SKM-1 (cell line): ENCODE measurements around the gene NPHP4.

Source experiments
- DNase-seq: peaks from one replicate; lab custom pipeline; 2025; ENCODE audit not compliant: unreplicated experiment; lab: John Stamatoyannopoulos, UW

The NPHP4 gene

DNA sequence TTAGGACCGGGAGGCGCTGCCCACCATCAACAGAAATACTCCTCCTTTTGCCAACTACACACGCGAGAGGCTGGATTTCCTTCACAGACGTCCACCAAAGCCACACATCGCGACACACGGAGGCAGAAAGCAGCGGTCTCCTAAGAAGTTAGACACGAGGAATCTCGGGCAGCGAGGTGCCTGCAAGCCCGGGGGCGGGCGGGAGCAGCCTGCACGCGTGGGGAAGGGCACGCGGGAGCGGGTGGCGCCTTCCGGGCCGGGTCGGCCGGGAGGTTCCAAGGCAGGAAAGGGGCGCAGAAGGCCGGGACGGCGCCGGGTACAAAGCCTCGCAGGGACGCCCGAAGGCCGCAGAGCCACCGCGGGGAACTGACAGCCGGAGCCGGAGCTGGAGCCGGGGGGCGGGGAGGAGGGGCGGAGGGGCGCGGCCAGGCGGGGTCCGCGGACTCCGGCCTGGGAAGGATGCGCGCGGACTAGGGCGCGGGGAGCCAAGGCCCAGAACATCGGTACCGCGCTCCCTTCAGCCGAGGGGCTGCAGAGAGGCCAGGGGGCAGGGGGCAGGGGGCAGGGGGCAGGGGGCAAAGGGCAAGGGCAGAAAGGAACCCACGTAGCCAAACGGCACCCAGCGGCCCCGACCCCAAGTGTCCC lies 722 bp downstream of the NPHP4 start:
- no peak for DNase-seq

DNA sequence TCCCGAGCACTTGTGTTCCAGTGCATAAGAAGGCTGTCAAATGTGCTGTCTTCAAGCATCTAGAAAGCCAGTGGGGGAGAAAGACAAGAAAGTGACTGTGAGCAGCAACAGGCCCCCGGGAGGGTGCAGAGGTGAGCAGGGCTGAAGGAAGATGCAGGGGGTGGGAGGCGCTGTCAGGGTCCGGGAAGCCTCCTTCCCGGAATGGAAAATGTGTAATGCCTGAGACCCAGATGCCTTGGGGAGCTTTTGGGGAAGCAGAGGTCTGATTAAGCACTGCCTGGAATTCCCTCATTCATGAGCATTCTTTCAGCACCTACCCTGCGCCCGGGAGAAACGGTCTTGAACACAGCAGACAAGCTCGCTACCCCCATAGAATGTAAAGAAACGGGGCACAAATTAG lies 1.3 kb downstream of the NPHP4 start:
- no peak for DNase-seq

DNA sequence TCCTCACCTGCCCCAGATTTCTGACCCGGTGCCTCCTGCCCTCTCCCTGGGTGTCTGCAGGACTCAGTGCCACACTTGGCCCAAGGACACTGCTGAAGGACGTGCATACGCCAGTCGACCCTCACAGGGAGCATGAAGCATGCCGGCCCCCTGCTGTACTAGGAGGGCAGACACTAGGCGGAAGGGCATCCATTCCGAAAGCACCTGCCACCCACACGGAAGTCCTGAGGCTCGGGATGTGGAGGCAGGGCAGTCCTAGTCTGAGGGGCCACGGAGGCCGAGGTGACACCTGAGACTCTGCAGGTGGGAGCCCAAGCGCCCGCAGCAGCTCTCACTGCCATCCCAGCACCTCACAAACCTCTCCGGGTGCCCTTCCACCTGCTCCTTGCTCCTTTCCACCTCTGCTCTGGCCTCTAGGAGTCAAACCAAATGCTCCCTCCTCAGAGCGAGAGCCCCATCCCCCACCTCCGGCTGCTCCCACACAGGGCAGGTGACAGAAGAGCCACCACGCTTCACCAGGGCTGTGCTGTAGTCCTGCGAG lies 2.4 kb downstream of the NPHP4 start:
- no peak for DNase-seq

DNA sequence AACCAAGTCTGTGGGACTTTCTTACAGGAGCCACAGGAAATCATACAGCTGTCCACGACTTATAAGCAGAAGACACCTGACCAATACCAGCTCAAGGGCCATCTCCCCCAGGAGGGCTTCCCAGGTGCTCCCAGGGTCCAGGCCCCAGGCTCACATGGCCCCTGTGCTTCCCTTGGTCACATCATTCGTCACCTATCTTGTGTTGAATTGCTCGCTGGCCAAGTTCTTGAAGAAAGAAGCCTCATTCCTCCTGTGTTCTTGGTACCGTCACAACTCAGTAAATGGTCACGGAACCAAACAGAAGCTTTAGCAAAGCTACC lies 3.0 kb downstream of the NPHP4 start:
- no peak for DNase-seq

DNA sequence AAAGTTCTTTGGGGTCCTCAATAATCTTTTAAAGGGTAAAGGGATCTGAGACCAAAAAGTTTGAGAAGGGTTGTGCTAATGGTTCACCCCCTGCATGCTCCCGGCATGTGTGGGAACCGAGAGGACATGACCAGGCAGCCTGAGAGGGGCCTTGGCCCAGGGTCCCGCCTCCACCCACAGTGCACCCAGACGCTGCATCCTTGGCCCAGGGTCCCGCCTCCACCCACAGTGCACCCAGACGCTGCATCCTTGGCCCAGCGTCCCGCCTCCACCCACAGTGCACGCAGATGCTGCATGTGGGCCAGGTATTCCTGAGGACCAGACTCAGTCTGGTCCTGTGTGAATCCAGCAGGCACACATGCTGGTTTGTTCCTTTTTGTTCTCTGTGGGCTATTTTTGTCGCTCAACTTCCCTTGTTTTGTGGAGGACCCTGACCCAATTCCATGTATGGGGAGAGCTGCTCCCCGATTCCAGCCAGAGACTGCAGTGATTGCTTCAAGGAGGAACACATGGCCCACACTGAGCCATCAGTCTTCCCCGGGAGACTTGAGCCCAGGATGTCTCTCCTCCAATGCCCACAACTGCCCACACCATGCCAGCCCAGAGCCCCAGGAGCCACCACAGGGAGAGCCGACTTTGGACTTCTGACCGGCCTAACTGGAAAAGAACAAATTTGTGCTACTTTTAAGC lies 3.5 kb downstream of the NPHP4 start:
- DNase-seq: no peak

DNA sequence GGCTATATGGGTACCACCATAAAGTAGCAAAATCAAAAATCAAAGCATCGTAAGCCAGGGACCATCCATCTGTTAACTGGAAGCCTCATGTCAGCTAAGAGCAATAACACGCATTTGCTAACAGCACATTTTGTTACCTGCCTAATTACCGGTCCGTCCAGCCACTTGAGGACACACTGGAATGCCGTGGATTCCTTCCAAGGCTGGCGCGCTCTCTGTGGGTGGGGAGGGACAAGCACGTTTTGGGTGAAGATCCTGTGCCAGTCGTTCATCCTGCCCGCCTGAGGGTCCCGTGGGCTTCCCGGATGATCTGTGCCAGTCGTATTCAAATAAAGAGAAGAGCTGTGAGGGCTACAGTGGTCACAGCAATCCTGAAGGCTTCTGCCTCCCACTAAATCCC lies 6.2 kb downstream of the NPHP4 start:
- no peak for DNase-seq

DNA sequence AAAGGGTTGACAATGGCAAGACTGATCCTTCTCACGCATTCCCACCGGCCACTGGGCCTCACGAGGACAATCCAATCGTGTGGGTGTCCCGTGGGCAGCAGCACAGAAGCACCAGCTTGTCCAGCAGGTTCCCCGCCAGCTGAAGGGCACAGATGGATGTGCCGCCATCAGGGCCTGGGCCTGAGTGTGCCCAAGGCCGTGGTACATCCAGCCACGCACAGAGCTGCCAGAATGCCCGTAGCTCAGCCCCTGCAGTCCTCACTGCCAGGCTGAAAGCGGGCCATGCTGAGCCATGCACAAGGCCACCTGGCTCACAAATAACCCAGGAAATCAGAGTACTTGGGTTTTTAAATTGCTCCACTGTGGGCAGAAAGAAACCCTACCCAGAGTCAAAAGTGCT lies 7.0 kb downstream of the NPHP4 start:
- DNase-seq: no peak

DNA sequence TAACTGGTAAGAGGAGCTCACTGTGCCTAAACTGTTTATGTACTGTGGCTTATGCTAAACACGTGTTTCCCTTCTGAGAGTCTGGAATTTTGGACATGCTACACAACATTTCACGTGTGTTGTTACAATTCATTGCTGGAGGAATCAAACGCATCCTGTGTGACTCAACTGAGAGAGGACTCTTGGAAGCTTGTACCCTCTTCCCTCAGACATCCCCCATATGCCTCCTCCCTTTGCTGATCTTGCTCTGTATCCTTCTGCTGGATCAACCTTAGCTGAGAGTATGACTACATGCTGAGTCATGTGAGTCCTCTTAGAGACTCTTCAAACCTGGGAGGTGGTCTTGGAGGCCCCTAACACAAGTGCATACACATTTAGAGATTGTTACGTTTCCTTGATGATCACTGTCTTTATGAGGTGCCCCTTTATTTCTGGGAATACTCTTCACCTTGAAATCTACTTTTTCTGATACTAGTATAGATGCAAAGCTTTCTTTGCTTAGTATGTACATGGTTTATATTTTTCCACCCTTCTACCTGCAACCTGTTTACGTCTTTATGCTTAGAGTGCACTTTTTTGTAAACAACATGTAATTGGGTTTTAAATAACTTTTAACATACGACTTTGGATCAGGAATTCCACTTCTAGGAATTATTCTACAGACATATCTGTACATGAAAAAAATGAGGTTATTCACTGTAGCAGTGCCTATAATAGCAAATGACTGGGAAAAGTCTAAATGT lies 8.7 kb downstream of the NPHP4 start:
- no peak for DNase-seq

DNA sequence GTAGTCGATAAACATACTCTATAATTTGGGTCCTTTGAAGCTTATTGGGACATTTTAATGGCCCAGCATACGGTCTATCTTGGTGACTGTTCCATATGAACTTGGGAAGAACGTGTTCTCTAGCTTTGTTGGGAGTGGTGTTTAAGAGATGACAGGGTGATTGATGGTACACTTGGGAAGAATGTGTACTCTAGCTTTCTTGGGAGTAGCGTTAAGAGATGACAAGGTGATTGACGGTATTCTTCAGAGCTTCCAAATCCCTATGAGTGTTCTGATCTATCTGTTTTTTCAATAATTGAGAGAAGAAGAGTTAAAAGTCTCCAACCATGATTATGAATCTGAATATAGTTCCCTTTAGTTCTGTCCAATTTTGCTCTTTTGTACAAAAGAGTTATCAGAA lies 9.4 kb downstream of the NPHP4 start:
- DNase-seq: no peak

DNA sequence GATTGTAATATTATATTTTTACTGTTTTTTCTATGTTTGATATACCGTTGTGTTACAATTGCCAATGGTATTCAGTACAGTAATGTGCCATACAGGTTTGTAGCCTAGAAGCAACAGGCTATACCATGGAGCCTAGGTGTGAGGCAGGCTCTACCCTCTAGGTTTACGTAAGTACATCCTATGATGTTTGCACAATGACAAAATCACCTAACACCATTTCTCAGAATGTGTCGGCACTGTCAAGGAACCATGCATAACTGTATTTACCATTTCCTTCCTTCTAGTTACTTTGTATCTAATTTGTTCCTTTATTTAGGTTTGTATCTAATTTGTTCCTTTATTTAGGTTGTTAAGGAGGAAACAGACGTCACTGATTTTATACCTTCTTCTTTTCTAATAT lies 9.9 kb downstream of the NPHP4 start:
- no peak for DNase-seq

DNA sequence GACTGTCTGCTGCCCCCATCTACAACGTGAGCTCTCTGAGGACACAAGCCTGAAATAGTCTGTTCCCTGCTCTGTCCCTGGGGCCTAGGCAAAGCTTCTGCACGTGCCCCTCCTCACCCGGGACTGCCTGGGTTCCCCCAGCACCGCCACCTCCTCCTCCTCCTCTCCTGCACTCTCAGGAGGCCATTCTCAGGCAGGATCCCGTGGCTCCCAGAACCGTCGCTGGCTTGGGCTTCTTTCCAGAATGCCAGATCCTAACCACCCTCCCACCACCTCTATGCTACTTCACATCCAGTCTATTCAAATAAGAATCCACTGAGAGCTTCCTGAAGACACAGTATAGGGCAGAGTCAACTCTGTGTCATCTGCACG lies 11.2 kb downstream of the NPHP4 start:
- no peak for DNase-seq

DNA sequence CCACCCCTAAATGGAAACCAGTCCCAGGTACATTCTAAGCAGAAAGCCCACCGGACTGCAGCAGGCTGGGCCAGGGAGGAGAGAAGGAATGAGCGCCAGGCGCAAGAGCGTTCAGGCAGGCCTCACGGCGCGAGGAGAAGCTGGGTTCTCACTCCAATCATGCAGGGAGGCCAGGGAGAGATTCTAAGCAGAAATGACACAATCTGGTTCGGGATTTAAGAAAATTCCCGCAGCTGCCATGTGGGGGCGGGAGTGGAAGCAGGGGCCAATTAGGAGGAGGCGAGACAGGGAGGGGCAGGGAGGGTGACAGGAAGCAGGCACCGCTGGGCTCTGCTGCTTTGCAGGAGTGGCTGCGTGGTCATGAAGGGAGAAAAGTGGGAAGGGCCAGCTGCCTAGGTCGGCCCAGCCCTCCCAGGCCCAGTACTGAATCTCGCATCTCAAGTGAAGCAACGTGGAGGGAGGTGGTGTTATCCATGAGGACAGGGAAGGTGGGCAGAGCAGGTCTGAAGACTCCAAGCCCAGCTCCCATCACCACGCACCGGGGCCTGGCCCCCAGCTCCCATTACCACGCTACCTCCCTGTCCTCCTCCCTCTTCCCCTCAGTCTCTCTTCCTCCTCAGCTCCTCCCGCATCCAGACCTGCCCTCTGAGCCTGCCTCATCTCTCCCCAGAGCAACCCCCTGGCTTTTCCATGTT lies 11.8 kb downstream of the NPHP4 start:
- no peak for DNase-seq

DNA sequence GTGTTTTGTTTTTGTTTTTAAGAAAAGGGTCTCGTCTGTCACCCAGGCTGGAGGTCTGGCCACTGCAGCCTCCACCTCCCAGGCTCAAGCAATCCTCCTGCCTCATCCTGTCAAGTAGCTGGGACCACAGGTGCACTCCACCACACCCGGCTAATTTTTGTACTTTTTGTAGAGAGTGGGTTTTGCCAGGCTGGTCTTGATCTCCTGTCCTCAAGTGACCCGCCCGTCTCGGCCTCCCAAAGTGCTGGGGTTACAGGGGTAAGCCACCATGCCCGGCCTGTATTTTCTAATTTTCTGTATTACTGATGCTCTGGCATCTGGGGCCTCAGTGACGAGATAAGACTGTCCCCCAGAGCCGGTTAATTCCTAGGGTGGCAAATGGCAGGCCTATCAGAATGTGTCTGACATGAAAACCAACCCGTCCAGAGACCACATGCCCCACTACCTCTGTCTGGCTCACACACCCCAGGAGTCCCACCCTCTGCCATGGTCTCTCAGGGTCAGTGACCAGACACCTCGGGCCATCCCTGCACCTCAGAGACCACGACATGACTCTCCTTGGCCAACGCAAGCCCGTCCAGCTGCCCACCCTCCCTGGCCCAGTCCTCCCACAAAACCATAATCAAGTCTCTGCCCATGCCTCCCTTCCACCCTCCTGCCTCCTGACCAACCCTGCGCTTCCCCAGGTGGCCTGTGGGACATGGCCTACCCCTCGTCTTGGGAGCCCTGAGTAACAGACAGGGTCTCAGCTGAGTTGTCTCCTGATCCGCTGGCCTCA lies 12.5 kb downstream of the NPHP4 start:
- DNase-seq: no peak

DNA sequence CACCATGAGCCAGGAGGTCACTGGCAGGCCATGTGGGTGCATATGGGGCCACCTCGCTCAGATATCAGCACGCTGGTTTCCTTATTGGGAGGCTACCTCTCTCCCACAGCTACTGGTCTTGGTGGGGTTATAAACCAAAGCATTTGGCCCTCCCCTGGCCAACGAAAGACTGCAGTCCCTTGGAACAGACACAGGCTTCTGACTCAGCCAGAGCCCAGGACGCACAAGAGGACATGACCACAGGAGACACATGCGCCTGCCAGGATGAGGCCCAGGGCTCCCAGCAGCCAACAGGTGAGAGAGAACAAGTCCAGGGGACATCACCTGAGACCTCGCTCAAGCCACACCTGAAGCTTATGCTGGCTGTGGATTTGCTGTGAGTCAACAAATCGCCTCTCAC lies 13.8 kb downstream of the NPHP4 start:
- no peak for DNase-seq

DNA sequence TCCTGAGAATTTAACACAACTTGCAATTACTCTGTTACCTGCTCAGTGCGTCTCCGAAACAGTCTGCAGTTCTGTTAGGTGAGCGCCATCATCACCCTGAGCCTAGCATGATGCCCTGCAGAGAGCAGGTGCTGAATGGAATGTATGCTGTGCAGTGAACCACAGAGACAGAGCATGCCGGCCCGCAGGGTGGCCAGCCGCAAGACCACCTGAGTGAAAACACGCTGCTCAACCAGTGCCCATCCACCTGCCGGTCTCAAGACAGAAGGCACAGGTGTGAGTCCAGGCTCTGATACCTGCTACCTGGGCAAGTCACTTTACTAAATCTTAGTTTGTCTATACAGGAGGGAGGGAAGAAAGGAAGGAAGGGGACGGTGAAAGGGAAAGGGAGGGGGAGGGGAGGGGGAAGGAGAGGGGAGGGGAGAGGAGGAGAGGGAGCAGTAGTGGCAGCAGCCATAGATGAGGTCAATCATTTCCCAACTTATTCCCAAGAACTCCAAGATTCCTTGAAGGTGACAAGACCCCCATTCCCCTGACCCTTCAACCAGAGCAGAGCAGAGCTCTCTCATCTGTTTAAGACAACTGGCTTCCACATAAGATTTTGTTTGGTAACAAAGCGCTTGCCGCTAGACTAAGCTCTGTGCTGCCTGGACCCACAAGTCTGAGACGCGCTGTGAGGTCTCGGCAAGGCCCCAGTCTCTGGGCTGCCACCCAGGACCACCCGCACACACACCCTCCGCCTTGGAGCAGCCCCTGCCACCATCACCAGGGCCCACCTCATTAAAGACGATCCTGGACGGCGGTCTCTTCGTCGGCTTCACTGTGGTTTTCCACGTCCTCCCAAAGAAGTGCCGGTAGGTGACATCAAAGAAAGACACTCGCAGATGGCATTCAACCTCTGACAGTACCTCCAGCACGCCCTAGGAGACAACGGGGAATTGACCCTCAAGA lies 14.5 kb downstream of the NPHP4 start:
- no peak for DNase-seq

DNA sequence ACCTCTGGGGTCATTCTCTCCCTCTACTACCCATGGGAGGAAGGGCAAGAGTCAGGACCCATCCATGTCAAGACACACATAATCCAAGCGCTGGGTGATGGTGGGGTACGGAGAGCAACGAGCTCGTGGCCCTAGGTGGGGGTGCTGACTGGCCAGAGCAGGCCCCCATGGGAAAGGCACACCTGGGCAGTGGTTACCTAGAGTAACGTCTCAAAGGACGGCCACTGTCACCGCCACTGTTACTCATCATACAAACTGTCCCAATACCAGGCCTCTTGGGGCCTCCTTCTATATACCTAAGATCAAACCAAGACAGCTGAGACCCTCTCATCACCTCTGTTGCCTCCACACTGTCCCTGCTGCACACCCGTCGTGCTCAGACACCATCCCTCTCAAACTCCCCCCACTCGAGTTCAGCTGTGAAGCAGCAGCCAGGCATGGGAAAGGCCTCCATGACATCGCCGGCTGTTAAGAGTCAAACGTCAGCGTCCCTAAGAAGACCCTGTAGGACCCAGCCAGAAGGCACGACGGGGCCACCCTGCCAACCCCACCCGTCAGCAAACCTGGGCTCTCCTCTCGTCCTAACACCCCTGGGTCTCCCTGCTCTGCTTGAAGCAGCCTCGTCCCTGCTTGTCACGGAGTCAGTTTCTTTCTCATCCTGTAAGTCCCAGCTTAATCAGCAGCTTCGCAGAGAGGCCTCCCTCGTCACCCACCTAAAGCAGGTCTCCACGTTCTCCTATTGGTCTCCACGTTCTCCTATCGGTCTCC lies 15.3 kb downstream of the NPHP4 start:
- no peak for DNase-seq

DNA sequence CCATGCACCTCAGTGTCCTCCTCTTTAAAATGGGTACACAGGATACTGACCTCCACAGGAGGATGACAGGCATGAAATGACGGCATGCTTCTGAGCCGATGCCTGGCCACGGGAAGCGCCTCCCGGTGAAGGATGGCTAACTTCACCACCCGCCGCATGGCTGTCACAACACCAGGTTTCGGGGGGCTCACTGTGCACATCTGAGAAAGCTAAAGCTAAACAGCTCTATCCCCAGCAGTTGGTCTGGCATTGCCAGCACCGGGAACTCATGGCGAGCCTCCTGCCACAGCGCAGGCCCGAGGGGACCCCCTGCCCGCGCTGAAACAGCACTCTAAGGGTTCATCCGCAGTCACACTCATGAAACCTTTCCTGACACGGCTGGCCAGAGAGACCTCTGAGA lies 16.0 kb downstream of the NPHP4 start:
- DNase-seq: no peak

DNA sequence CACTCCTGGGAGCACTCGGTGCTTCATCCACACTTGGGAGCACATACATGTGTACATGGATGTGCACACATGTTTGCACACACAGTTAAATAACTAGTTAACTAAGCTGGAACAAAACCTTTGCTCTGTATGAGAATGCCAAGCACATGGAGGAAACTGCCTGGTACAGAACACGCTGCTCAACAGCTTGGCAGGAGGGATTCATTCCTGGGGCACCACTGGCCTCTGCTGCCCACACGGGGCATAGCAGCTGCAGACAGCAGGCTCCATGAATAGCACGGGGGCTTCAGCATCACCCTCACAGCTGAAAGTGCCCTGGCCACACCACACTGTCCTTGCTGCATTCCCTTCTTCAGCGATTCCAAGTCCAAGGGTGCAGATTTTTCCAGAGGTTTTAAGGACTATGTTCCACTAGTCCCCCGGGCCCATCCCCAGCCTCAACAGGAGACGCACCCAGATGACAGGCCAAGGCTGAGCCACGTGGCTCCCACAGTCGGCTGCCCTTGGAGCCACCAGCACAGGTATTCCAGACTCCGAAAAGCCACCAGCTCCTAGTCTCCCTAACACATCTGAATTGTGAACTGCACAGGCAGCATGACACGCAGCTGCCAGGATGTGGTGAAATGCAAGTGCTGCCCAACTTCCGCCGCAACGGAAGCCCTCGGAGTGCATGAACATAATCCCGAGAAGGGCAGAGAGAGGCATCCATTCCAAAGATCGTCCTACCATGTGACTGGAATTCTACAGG lies 16.9 kb downstream of the NPHP4 start:
- peak; percentile 36 for DNase-seq
